Nucleus accumbens (tissue), 56 donors: ENCODE results near the gene INSIG2.
"Not testable (repeated sequence)": the region's sequence is repeated elsewhere in the genome, so short reads cannot be mapped to it uniquely, and the experiment has no call there.

Experiments used
- DNase-seq, 56 donors: peaks; one replicate each; lab custom pipeline; 2025; lab: John Stamatoyannopoulos, UW

INSIG2 gene

GRCh38 chr2:118059919-118060478 is 28.3 kb upstream of the INSIG2 start:
- no peak for DNase-seq

GRCh38 chr2:118061135-118061955 is 26.9 kb upstream of the INSIG2 start:
- no peak for DNase-seq

GRCh38 chr2:118062048-118062447 is 26.2 kb upstream of the INSIG2 start:
- no peak for DNase-seq

GRCh38 chr2:118062669-118063068 is 25.6 kb upstream of the INSIG2 start:
- DNase-seq = no peak

- no peak for DNase-seq
These were observed 23.1 kb upstream of the INSIG2 start for GRCh38 chr2:118065015-118065706.

GRCh38 chr2:118065921-118066511 is 22.3 kb upstream of the INSIG2 start:
- DNase-seq = no peak

- DNase-seq = no peak
These were observed 10.5 kb upstream of the INSIG2 start for GRCh38 chr2:118077636-118078247.

- no peak for DNase-seq
These were observed 9.5 kb upstream of the INSIG2 start for GRCh38 chr2:118078734-118079133.

GRCh38 chr2:118084491-118085089 is 3.7 kb upstream of the INSIG2 start:
- DNase-seq = peak in 3 of 56 donors; percentile 10 to 29 (median 20)

GRCh38 chr2:118085173-118086023 is 2.9 kb upstream of the INSIG2 start:
- DNase-seq = no peak

GRCh38 chr2:118086024-118086633 is 2.1 kb upstream of the INSIG2 start:
- no peak for DNase-seq

GRCh38 chr2:118089139-118089800 is 999 bp downstream of the INSIG2 start:
- peak in 2 of 56 donors; percentile 4 to 6 for DNase-seq

GRCh38 chr2:118090387-118091139 is 2.3 kb downstream of the INSIG2 start:
- no peak for DNase-seq

- no peak for DNase-seq
These were observed 2.8 kb downstream of the INSIG2 start for GRCh38 chr2:118091140-118091478.

- DNase-seq = no peak
These were observed 3.4 kb downstream of the INSIG2 start for GRCh38 chr2:118091631-118092030.

- DNase-seq = not testable (repeated sequence)
These were observed 5.8 kb downstream of the INSIG2 start for GRCh38 chr2:118094102-118094501.

- DNase-seq = no peak
These were observed 6.2 kb downstream of the INSIG2 start for GRCh38 chr2:118094503-118094902.

- DNase-seq = no peak
These were observed 7.3 kb downstream of the INSIG2 start for GRCh38 chr2:118095610-118096009.
